ENCODE results near the gene CITED4.

GRCh38 chr1:40831001-40831732, 31.0 kb downstream of the CITED4 start:
- TF ChIP-seq CTCF (optimal IDR thresholded peaks at IDR 0.05 in 1 of 3, IDR thresholded peaks at IDR 0.05 in 1 of 3, conservative IDR thresholded peaks at IDR 0.05 in 1 of 3; ENCODE audit: extremely low read depth in 1 of 3, insufficient read depth in 2 of 3, low read length in 3 of 3) (no peak), EZH2 (IDR thresholded peaks at IDR 0.05; ENCODE audit: low read length) (no peak)

All from keratinocyte (primary cell).